Measurements from ENCODE around the gene MAFB.

MAFB gene

DNA sequence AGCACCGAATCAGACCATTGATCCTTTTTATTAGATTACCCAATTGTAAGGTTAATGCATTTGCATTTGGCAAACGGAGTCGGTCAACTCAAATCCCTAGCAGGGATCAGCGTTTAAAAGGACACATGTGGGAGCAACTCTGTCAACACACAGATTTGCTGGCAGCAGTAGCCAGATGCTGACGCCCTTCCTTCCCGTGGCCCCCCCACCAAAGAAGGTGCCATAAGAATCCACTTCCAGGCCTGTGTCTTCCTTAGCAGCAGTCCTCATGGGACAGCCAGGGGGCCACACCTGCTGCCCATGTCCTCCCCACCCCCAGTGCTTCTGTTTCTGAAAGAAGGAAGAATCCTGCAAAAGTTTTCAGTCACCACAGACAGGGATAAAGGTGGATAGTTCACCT lies 24.5 kb upstream of the MAFB start:
- TF ChIP-seq CTCF (IDR thresholded peaks at IDR 0.05; ENCODE audit: extremely low read depth, missing control alignments), result no peak
- no peak for DNase-seq (ENCODE audit: low spot score)

- no peak for DNase-seq (ENCODE audit: low spot score)
- no peak for TF ChIP-seq CTCF (IDR thresholded peaks at IDR 0.05; ENCODE audit: extremely low read depth, missing control alignments)
Measured at GRCh38 chr20:40711079-40711478, 22.0 kb upstream of the MAFB start.

DNA sequence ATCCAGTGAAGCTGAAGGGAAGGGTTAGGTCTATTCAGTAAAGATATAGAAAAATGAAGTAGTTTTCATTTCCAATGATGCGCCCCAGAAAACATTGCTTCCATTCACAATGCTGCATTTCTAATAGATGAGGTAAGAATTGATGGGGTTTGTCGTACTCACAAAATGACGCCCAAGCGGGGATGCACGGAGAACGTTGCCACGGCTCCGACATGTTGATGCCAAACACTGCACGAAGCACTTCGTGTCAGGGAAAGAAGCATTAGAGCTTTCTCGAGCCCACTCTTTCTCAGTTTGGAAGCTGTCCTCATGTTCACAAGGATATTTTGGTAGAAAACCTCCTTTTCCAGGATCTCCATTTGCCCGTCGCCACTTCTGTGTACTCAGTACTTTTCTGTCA lies 21.6 kb upstream of the MAFB start:
- DNase-seq (ENCODE audit: low spot score), result no peak
- TF ChIP-seq CTCF (IDR thresholded peaks at IDR 0.05; ENCODE audit: extremely low read depth, missing control alignments), result no peak

- DNase-seq (ENCODE audit: low spot score), result no peak
- TF ChIP-seq CTCF (IDR thresholded peaks at IDR 0.05; ENCODE audit: extremely low read depth, missing control alignments), result no peak
Measured at GRCh38 chr20:40706977-40707582, 18.0 kb upstream of the MAFB start.

- TF ChIP-seq CTCF (IDR thresholded peaks at IDR 0.05; ENCODE audit: extremely low read depth, missing control alignments), result no peak
- no peak for DNase-seq (ENCODE audit: low spot score)
Measured at GRCh38 chr20:40705413-40705812, 16.4 kb upstream of the MAFB start.

DNA sequence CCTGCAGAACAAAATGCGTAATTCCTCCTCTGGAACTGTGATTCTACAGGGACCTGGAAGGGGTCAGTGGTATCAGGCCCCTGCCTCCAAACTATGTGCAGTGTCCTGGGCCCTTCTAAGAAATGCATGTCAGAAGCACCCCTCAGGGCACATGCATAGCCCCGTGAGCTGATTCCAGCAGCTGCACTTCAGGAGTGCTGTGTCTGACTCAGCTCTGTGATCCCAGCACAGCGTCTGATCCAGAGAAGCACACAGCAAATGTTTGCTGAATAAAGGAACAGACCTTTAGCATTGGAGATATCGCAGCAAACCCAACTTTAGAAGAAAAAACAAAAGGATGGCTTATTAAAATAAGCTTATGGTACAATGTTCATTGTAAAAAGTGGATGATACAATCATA lies 15.8 kb upstream of the MAFB start:
- no peak for TF ChIP-seq CTCF (IDR thresholded peaks at IDR 0.05; ENCODE audit: extremely low read depth, missing control alignments)
- DNase-seq (ENCODE audit: low spot score), result no peak

DNA sequence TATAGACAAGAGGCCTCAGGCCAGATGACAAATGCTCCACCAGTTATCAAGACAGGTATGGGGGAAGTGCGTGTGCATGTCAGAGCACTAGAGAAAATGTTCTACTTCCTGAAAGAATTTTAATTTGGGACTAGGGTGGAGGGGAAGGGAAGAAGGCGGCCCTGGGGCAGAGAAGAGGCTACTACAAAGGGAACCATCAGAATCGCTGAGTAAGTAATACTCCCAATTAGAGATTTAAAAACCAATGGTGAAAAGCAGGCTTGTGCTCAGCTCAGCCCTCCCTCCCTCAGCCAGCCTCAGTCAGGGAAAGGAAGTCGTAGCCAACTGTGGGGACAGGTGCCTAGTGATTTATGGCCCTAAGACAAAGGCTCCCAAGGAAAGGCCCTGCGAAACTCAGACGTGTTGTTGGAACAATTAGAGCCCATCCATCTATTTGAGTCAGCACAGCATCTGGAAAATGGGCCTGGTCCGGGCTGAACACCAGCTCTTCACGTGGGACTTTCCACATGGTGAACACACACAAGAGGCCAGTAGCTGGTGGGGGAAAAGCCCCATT lies 15.0 kb upstream of the MAFB start:
- DNase-seq (ENCODE audit: low spot score), result no peak
- no peak for TF ChIP-seq CTCF (IDR thresholded peaks at IDR 0.05; ENCODE audit: extremely low read depth, missing control alignments)
